Tibial nerve (tissue), 4 donors: ENCODE measurements around the gene NPW.

Source experiments
- CTCF ChIP-seq, 5 experiments: fragments of 200-600 bp in 3 of 5; fragments of 450-650 bp in 2 of 5; sonication (generic) in 3 of 5; IDR thresholded peaks; one replicate each; pipeline ENCODE4 v1.5.1; 2016 to 2019; ENCODE audit warnings: antibody characterized with exemption in 5 of 5, mild to moderate bottlenecking in 3 of 5, moderate library complexity in 2 of 5
- EP300 ChIP-seq, 2 donors: sonication (generic); formaldehyde crosslinking; IDR thresholded peaks; one replicate each; pipeline ENCODE4 v1.6.1; 2017; ENCODE audit warnings: antibody characterized with exemption in 2 of 2, mild to moderate bottlenecking in 1 of 2
- POLR2A ChIP-seq, 2 donors: fragments of 450-650 bp; IDR thresholded peaks; one replicate each; pipeline ENCODE4 v1.6.1; 2017; ENCODE audit warnings: antibody characterized with exemption in 2 of 2, mild to moderate bottlenecking in 2 of 2, moderate library complexity in 2 of 2

- TF ChIP-seq CTCF (IDR thresholded peaks at IDR 0.05): no peak
- no peak for TF ChIP-seq POLR2A (IDR thresholded peaks at IDR 0.05)
- no peak for TF ChIP-seq EP300 (IDR thresholded peaks at IDR 0.05)
Observed at GRCh38 chr16:2027024-2028010, 7.7 kb downstream of the NPW start.
